B cell (primary cell): ENCODE results near the gene RAB27A.

Source experiments
- EZH2 ChIP-seq: IDR thresholded peaks from 2 replicates; pipeline ENCODE4 v1.6.1; 2012; ENCODE audit warnings: borderline replicate concordance, low read depth, mild to moderate bottlenecking, moderate library complexity, low read length; ENCODE audit not compliant: insufficient read depth, poor library complexity, severe bottlenecking
- TF ChIP-seq, protein P1 (sequence below): fragments of 200-600 bp; IDR thresholded peaks from one replicate; pipeline ENCODE4 v1.8.0; 2022; ENCODE audit warnings: antibody characterized with exemption, mild to moderate bottlenecking

DNA sequence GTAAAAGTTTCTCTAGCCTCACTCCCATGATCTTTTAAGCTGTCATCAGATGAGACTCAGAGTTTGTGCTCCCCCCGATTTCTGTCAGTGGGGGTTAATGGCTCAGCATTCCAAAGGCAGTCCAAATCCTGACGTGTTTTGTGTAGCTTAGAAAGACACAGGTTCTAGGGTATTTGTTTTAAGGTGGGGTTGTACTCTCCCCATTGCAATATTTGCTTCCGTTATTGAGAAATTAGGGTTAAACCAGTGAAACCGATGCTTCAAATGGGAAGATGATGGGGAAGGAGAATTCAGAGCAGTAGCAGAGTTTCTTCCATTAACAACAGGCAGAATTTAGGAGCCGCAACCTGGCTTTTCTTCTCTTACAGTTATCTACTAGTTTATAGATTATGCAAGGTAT is 32.9 kb upstream of the RAB27A start:
- TF ChIP-seq, protein P1, sequence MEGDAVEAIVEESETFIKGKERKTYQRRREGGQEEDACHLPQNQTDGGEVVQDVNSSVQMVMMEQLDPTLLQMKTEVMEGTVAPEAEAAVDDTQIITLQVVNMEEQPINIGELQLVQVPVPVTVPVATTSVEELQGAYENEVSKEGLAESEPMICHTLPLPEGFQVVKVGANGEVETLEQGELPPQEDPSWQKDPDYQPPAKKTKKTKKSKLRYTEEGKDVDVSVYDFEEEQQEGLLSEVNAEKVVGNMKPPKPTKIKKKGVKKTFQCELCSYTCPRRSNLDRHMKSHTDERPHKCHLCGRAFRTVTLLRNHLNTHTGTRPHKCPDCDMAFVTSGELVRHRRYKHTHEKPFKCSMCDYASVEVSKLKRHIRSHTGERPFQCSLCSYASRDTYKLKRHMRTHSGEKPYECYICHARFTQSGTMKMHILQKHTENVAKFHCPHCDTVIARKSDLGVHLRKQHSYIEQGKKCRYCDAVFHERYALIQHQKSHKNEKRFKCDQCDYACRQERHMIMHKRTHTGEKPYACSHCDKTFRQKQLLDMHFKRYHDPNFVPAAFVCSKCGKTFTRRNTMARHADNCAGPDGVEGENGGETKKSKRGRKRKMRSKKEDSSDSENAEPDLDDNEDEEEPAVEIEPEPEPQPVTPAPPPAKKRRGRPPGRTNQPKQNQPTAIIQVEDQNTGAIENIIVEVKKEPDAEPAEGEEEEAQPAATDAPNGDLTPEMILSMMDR, result no peak
- no peak for TF ChIP-seq EZH2
